ENCODE measurements around the gene CTXND1. TPM values are rescaled to one million over a fixed set of nuclear protein-coding genes. Genes with fewer than 3 reads are reported as not detected.
A peak's percentile ranks its signal among the peaks of the same experiment; 100 is the strongest.

The CTXND1 gene
- total RNA-seq, 4 donors from 2014 or later: 0.03 to 0.07 TPM; not detected in 2

DNA sequence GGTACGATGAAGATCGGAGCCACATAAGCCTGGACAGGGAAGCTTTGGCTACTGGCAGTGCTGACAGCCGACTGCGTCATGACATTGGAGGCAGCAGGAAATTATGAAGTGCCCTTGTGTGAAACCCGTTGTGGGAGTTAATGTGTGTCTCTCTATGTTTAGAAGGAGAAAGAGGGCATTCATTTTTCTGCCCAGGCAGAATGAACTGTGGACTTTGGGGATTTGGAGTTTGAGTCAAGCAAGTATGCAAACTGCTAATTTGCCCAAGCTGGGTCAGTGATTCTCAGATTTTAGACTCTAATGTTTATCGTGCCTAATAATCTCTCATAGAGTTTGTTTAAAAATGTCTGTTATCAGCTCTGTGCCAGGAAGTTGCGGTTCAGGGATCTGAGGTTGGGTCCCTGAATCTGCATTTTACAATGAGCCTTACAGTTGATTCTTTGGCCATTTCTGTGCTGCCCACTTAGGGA lies 5.6 kb downstream of the CTXND1 start:
- intact Hi-C loops (cut with DNase I; ENCODE audit: low total_unique reads) (no loop called here), in situ Hi-C loops (cut with MboI; ENCODE audit: low sequenced_read_pairs in 4 of 4) (no loop called here)
- DNase-seq (no peak), ATAC-seq (no peak)
- peaks cover 0 to 2% of the 10 kb centered on the region in 2 donors for H3K4me1 ChIP-seq
- H3K9me3 ChIP-seq: no peaks in the 10 kb centered on the region
- H3K27me3 ChIP-seq: peaks cover 19 to 22% (median 20%) of the 10 kb centered on the region in 3 donors
- H3K27ac ChIP-seq: no peak overlapping the region
- TF ChIP-seq, protein P1, sequence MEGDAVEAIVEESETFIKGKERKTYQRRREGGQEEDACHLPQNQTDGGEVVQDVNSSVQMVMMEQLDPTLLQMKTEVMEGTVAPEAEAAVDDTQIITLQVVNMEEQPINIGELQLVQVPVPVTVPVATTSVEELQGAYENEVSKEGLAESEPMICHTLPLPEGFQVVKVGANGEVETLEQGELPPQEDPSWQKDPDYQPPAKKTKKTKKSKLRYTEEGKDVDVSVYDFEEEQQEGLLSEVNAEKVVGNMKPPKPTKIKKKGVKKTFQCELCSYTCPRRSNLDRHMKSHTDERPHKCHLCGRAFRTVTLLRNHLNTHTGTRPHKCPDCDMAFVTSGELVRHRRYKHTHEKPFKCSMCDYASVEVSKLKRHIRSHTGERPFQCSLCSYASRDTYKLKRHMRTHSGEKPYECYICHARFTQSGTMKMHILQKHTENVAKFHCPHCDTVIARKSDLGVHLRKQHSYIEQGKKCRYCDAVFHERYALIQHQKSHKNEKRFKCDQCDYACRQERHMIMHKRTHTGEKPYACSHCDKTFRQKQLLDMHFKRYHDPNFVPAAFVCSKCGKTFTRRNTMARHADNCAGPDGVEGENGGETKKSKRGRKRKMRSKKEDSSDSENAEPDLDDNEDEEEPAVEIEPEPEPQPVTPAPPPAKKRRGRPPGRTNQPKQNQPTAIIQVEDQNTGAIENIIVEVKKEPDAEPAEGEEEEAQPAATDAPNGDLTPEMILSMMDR (IDR thresholded peaks at IDR 0.05 in 4 of 5, conservative IDR thresholded peaks at IDR 0.05 in 1 of 5): no peak
- TF ChIP-seq POLR2A (IDR thresholded peaks at IDR 0.05): no peak
- no peaks in the 10 kb centered on the region for H3K36me3 ChIP-seq
- H3K4me3 ChIP-seq: no peak overlapping the region

DNA sequence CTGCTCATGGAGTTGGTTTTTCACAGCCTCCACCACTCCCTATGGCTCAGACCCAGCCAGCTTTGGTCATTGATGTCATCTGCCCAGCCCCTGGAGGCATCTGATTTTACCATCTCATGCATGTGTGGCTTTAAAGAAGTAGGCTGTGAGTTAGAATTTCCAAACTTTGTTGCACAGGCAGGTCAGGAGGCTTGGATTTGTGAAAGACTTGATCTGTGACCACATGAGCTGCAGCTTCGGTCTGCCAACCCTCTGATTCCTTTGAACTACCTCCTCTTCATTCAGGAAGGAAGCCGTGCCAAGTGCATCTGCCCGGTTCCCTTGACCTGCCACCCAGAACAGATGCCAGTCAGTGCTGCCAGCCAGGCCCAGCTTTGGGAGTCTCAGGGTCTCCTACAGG lies 9.2 kb downstream of the CTXND1 start:
- intact Hi-C loops (cut with DNase I; ENCODE audit: low total_unique reads) (no loop called here), in situ Hi-C loops (cut with MboI; ENCODE audit: low sequenced_read_pairs in 4 of 4) (no loop called here)
- TF ChIP-seq POLR2A (IDR thresholded peaks at IDR 0.05): no peak
- TF ChIP-seq, protein P1 (IDR thresholded peaks at IDR 0.05 in 4 of 5, conservative IDR thresholded peaks at IDR 0.05 in 1 of 5): no peak
- no peaks in the 10 kb centered on the region for H3K4me1 ChIP-seq
- H3K27ac ChIP-seq: no peak overlapping the region
- H3K9me3 ChIP-seq: no peaks in the 10 kb centered on the region
- H3K4me3 ChIP-seq: no peak overlapping the region
- peaks cover 0 to 16% (median 13%) of the 10 kb centered on the region in 3 donors for H3K27me3 ChIP-seq
- DNase-seq (no peak), ATAC-seq (no peak)
- H3K36me3 ChIP-seq: no peaks in the 10 kb centered on the region

GRCh38 chr15:80242132-80242769 lies 9.8 kb downstream of the CTXND1 start:
- no peak for TF ChIP-seq POLR2A (IDR thresholded peaks at IDR 0.05)
- TF ChIP-seq, protein P1 (IDR thresholded peaks at IDR 0.05 in 4 of 5, conservative IDR thresholded peaks at IDR 0.05 in 1 of 5): peak in 3 of 5 experiments; percentile 9 to 34 (median 19)
- Histone ChIP-seq H3K36me3 (no peaks in the 10 kb centered on the region), H3K27me3 (peaks cover 0 to 16% (median 13%) of the 10 kb centered on the region in 3 donors), H3K27ac (no peak overlapping the region), H3K4me1 (no peaks in the 10 kb centered on the region), H3K9me3 (no peaks in the 10 kb centered on the region), H3K4me3 (no peak overlapping the region)
- DNase-seq (no peak), ATAC-seq (no peak)
- in situ Hi-C loops (cut with MboI; ENCODE audit: low sequenced_read_pairs in 4 of 4) (no loop called here), intact Hi-C loops (cut with DNase I; ENCODE audit: low total_unique reads) (no loop called here)

- Histone ChIP-seq H3K27me3 (peaks cover 0 to 16% (median 13%) of the 10 kb centered on the region in 3 donors), H3K4me3 (no peak overlapping the region), H3K36me3 (no peaks in the 10 kb centered on the region), H3K9me3 (no peaks in the 10 kb centered on the region), H3K4me1 (no peaks in the 10 kb centered on the region), H3K27ac (no peak overlapping the region)
- DNase-seq: no peak
- intact Hi-C loops (cut with DNase I; ENCODE audit: low total_unique reads) (no loop called here), in situ Hi-C loops (cut with MboI; ENCODE audit: low sequenced_read_pairs in 4 of 4) (no loop called here)
- no peak for TF ChIP-seq POLR2A (IDR thresholded peaks at IDR 0.05)
- TF ChIP-seq, protein P1 (IDR thresholded peaks at IDR 0.05 in 4 of 5, conservative IDR thresholded peaks at IDR 0.05 in 1 of 5): no peak
- no peak for ATAC-seq
Measured at GRCh38 chr15:80241508-80241907, 10.5 kb downstream of the CTXND1 start.

Measured in gastrocnemius medialis (tissue), 4 donors.